GM12873 (cell line): ENCODE measurements around the gene VAMP2.

Source experiments
- TF ChIP-seq, protein P1 (sequence below): IDR thresholded peaks from 2 replicates; pipeline ENCODE4 v1.5.1; 2012; ENCODE audit warnings: low read depth, mild to moderate bottlenecking, moderate library complexity, low read length, control low read depth; ENCODE audit not compliant: insufficient read depth; ENCODE audit errors: missing control alignments

The VAMP2 gene

GRCh38 chr17:8137645-8138373 is 24.9 kb downstream of the VAMP2 start:
- TF ChIP-seq, protein P1, sequence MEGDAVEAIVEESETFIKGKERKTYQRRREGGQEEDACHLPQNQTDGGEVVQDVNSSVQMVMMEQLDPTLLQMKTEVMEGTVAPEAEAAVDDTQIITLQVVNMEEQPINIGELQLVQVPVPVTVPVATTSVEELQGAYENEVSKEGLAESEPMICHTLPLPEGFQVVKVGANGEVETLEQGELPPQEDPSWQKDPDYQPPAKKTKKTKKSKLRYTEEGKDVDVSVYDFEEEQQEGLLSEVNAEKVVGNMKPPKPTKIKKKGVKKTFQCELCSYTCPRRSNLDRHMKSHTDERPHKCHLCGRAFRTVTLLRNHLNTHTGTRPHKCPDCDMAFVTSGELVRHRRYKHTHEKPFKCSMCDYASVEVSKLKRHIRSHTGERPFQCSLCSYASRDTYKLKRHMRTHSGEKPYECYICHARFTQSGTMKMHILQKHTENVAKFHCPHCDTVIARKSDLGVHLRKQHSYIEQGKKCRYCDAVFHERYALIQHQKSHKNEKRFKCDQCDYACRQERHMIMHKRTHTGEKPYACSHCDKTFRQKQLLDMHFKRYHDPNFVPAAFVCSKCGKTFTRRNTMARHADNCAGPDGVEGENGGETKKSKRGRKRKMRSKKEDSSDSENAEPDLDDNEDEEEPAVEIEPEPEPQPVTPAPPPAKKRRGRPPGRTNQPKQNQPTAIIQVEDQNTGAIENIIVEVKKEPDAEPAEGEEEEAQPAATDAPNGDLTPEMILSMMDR, result no peak

GRCh38 chr17:8133941-8134340 is 28.8 kb downstream of the VAMP2 start:
- TF ChIP-seq, protein P1, result no peak

DNA sequence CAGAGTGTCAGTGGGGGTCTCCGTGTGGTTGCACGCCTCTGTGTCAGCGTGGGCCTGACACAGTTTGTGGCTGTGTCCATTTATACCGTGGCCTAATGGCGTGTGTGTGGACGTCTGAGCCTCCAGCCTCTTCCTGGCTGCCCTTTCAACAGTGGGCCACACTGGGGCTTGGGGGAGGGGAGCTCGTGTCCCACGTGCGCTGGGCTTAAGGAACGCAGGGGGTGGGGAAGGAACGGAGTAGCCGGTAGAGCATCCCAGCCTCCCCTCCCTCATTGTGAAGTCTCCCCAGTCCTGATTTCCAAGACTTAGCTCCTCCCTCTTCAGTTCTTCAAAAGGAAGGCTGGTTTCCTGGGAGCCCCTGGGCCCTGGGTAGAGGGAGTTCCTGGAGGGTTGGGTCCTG is 29.3 kb downstream of the VAMP2 start:
- TF ChIP-seq, protein P1, result no peak

- TF ChIP-seq, protein P1, result no peak
These were observed 30.8 kb downstream of the VAMP2 start for GRCh38 chr17:8131844-8132441.

DNA sequence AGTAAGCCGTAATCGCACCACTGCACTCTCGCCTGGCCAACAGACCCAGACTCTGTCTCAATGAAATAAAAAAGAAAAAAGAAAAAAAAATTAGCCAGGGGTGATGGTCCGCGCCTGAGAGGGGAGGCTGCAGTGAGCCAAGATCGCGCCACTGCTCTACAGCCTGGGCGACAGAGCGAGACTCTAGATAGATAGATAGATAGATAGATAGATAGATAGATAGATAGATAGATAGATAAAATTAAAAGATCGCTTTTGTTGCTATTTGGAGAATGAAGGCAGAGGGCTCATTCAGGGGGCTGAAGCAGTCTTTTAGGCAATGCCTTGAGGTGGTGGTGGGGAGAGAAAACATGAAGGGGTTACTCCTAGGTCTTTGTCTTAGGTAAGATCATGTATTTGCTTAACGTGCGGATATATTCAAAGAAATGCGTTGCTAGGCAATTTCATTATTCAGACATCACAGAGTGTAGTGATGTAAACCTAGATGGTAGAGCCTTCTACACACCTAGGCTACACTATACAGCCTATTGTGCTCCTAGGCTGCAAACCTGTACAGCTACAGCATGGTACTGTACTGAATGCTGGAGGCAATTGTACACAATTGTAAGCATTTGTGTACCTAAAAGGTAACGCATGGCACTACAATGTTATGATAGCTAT is 34.5 kb downstream of the VAMP2 start:
- TF ChIP-seq, protein P1, result no peak

GRCh38 chr17:8126491-8127066 is 36.2 kb downstream of the VAMP2 start:
- TF ChIP-seq, protein P1, result no peak

DNA sequence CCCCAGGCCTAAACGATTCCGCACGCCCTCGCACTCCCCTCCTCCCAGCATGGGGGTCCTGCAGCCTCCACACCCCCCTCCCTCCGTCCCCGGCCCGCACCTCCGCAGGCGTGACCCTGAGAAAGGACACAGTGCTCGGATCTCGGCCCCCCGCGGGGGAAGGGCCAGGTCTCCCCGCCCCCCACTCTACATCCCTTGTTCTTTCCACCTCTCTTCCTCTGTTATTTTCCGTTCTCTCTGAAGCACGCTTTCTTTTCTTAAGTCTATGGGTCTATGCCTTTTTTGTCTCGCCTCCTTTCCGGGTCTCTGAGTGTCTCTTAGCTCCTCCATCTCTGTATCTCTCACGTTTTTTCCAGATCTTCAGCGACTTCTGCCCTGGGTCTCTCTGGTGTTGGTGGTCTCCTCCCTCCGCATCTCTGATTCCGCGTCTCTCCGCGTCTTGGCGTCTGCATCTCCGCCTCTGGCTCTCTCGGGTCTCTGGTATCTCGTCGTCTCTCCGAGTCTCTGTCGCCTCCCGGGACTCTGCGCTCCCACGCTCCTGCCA is 36.7 kb downstream of the VAMP2 start:
- TF ChIP-seq, protein P1, result no peak
